K562 (cell line): Measurements from ENCODE around the gene CELSR1. TPM values are rescaled to one million over a fixed set of nuclear protein-coding genes. Genes with fewer than 3 reads are reported as not detected.

Experiments
- ATAC-seq: fragments of 200-7000 bp; cut with Tn5 transposase; 3 replicates; pipeline ENCODE4 v1.9.1; 2020; ENCODE audit warnings: moderate library complexity
- BruUV-seq: library from RNA; stranded (reverse); fragments of 400-500 nt; replicated peaks from 2 replicates; lab custom pipeline; 2021; lab: Mats Ljungman, UMichigan
- CTCF ChIA-PET: fragments of 300-600 bp; formaldehyde crosslinking; extraction: SDS; loops from one replicate; lab custom pipeline; 2021; ENCODE audit warnings: low intra/inter-chr PET ratio; lab: Yijun Ruan, JAX
- POLR2A ChIA-PET: fragments of 300-600, 350-650 bp; sonication (Branson Sonifier 250); formaldehyde crosslinking; extraction: SDS; loops from one replicate; lab custom pipeline; 2021; ENCODE audit warnings: antibody characterized with exemption, inconsistent platforms; lab: Yijun Ruan, JAX
- DNase-seq, 4 experiments: peaks; one replicate each; pipeline versions ENCODE4 v3.0.0 to v3.0.0-alpha.2; 2011 to 2018; ENCODE audit warnings: low spot score in 3 of 4, mixed read lengths in 3 of 4; ENCODE audit errors: extremely low read depth in 1 of 4
- FAIRE-seq: peaks from 2 replicates; lab custom pipeline; 2011; peaks lifted over from hg19 to GRCh38; lab: Jason Lieb, UNC
- H2AFZ ChIP-seq: 2 replicates; pipeline ENCODE4 v1.6.0; 2011; ENCODE audit warnings: low read depth, low read length, control low read depth, inconsistent platforms
- H3K27ac ChIP-seq: fragments of 200-600 bp; 3 replicates; pipeline ENCODE4 v1.8.0; 2011; ENCODE audit warnings: low read depth, mild to moderate bottlenecking, control low read depth, inconsistent platforms, low read length, moderate library complexity, mixed read lengths; ENCODE audit errors: extremely low read depth
- H3K27me3 ChIP-seq, 2 experiments: fragments of 300-600 bp in 1 of 2; 2 replicates in 1 of 2; 3 replicates in 1 of 2; pipeline versions ENCODE4 v1.6.0 to v1.8.0; 2011; ENCODE audit warnings: inconsistent platforms in 2 of 2, low read length in 2 of 2, mild to moderate bottlenecking in 1 of 2, mixed read lengths in 1 of 2, moderate library complexity in 1 of 2; ENCODE audit not compliant: control insufficient read depth in 2 of 2, insufficient read depth in 2 of 2
- H3K36me3 ChIP-seq: fragments of 300-600 bp; 3 replicates; pipeline ENCODE4 v1.8.0; 2011; ENCODE audit warnings: mild to moderate bottlenecking, low read length, inconsistent platforms; ENCODE audit not compliant: control insufficient read depth, insufficient read depth
- H3K4me1 ChIP-seq, 2 experiments: fragments of 200-600 bp in 1 of 2; replicated peaks in 1 of 2; 2 replicates in 1 of 2; 3 replicates in 1 of 2; pipeline versions ENCODE4 v1.5.1 to v1.8.0; 2011; ENCODE audit warnings: inconsistent platforms in 2 of 2, low read length in 2 of 2, mild to moderate bottlenecking in 1 of 2, mixed read lengths in 1 of 2, moderate library complexity in 1 of 2; ENCODE audit not compliant: control insufficient read depth in 2 of 2, insufficient read depth in 2 of 2
- H3K4me2 ChIP-seq: 2 replicates; pipeline ENCODE4 v1.6.1; 2011; ENCODE audit warnings: low read length, control low read depth, inconsistent platforms, mixed read lengths; ENCODE audit not compliant: insufficient read depth
- H3K4me3 ChIP-seq: fragments of 200-600 bp; sonication (generic), shearing (Covaris generic); 2 replicates; pipeline ENCODE4 v1.5.1; 2016; ENCODE audit warnings: control low read depth, inconsistent platforms
- H3K79me2 ChIP-seq: fragments of 200-600 bp; 3 replicates; pipeline ENCODE4 v1.8.0; 2011; ENCODE audit warnings: low read length, inconsistent platforms; ENCODE audit not compliant: control insufficient read depth, insufficient read depth
- H3K9ac ChIP-seq, 2 experiments: 2 replicates each; pipeline versions ENCODE4 v1.6.0 to v1.6.1; 2011; ENCODE audit warnings: low read depth in 2 of 2, low read length in 2 of 2, control low read depth in 1 of 2, inconsistent platforms in 1 of 2, mild to moderate bottlenecking in 1 of 2, mixed read lengths in 1 of 2; ENCODE audit not compliant: insufficient read depth in 1 of 2
- H3K9me1 ChIP-seq: one replicate; pipeline ENCODE4 v1.6.0; 2011; ENCODE audit warnings: inconsistent platforms, mild to moderate bottlenecking, low read length, moderate library complexity; ENCODE audit not compliant: control insufficient read depth, insufficient read depth
- H3K9me3 ChIP-seq: replicated peaks from 2 replicates; pipeline ENCODE4 v1.5.1; 2011; ENCODE audit warnings: low read depth, low read length, inconsistent platforms; ENCODE audit not compliant: control insufficient read depth, insufficient read depth
- H4K20me1 ChIP-seq: replicated peaks from 2 replicates; pipeline ENCODE4 v1.6.1; 2011; ENCODE audit warnings: low read length, inconsistent platforms, mixed read lengths; ENCODE audit not compliant: control insufficient read depth, insufficient read depth
- ID3 ChIP-seq, 2 experiments: fragments of 250-450 bp in 1 of 2; fragments of 450-650 bp in 1 of 2; sonication (Bioruptor Pico) in 1 of 2; IDR thresholded peaks; 2 replicates each; pipeline versions ENCODE4 v1.6.1 to v1.8.0; 2016 to 2021; ENCODE audit warnings: mild to moderate bottlenecking in 2 of 2, moderate library complexity in 2 of 2, missing compliant biosample characterization in 1 of 2, missing genetic modification characterization in 1 of 2
- NCOA2 ChIP-seq, 2 experiments: fragments of 450-650 bp; IDR thresholded peaks; 2 replicates each; pipeline ENCODE4 v1.6.1; 2018; ENCODE audit warnings: mild to moderate bottlenecking in 2 of 2, moderate library complexity in 1 of 2; ENCODE audit not compliant: partially characterized antibody in 2 of 2
- POLR3G ChIP-seq: IDR thresholded peaks from 2 replicates; pipeline ENCODE4 v1.6.1; 2011; ENCODE audit not compliant: insufficient read length, insufficient replicate concordance; ENCODE audit errors: extremely low read depth
- POU5F1 ChIP-seq: fragments of 150-350 bp; IDR thresholded peaks from 2 replicates; pipeline ENCODE4 v1.6.1; 2014; ENCODE audit warnings: borderline replicate concordance, low read length, low read depth, mild to moderate bottlenecking; ENCODE audit not compliant: partially characterized antibody
- RFX1 ChIP-seq: fragments of 450-650 bp; IDR thresholded peaks from 2 replicates; pipeline ENCODE4 v1.6.1; 2016; ENCODE audit warnings: mild to moderate bottlenecking, moderate library complexity
- THAP12 ChIP-seq: fragments of 250-450 bp; sonication (Bioruptor Pico); IDR thresholded peaks from 2 replicates; pipeline ENCODE4 v1.9.0; 2021; ENCODE audit warnings: mild to moderate bottlenecking, inconsistent platforms
- ZNF23 ChIP-seq: fragments of 250-450 bp; sonication (Bioruptor Pico); IDR thresholded peaks from 2 replicates; pipeline ENCODE4 v1.4.0; 2020; ENCODE audit warnings: mild to moderate bottlenecking
- WGBS: fragments of 100-300 bp; shearing (Covaris generic); methylation state at CpG from one replicate; pipeline ENCODE4 v1.1.6; 2016; ENCODE audit warnings: low coverage, mixed read lengths; ENCODE audit not compliant: insufficient coverage; ENCODE audit errors: missing lambda C conversion rate; 5-methylcytosine and 5-hydroxymethylcytosine counted together
- in situ Hi-C: fragments of 300-500 bp; cut with MboI; formaldehyde crosslinking; loops from 4 replicates; pipeline ENCODE4 v1.15.0; 2018; ENCODE audit warnings: inconsistent platforms, mixed read lengths
- intact Hi-C: fragments of 100-400 bp; cut with micrococcal nuclease; formaldehyde crosslinking; loops from 2 replicates; pipeline ENCODE4 v1.14.2; 2022
- polyA plus RNA-seq, 8 experiments: library from polyadenylated mRNA; depleted of rRNA in 4 of 8; stranded (reverse) in 5 of 8; unstranded in 3 of 8; fragments of >200 nt; fragmentation: Nextera tagmentation in 2 of 8; fragmentation: Illumina TruSeq in 1 of 8; extraction: Ambion mirVana in 2 of 8; extraction: Trizol in 1 of 8; gene quantifications; 2 replicates each; pipeline versions ENCODE4 v1.2.1 to v1.2.3, GENCODE V29; 2011 to 2014; ENCODE audit warnings: inconsistent platforms in 1 of 8, missing spikeins in 1 of 8
- total RNA-seq, 7 experiments: library from RNA; depleted of rRNA in 6 of 7; stranded (reverse); fragments of >200 nt in 6 of 7; fragmentation: Illumina TruSeq in 2 of 7; extraction: Trizol in 2 of 7; gene quantifications; 2 replicates each; pipeline versions ENCODE4 v1.2.1 to v1.2.3, GENCODE V29; 2011 to 2021; ENCODE audit warnings: low replicate concordance in 1 of 7

CELSR1 gene
- total and polyA plus RNA-seq, 9 of the 15 experiments (the other 6 are each of a cell fraction or from before 2014, with no cell fraction given), result under 0.01 to 0.09 TPM; not detected in 7

- Histone ChIP-seq H3K79me2 (no peaks in the 10 kb centered on the region), H3K27ac (no peak overlapping the region), H3K9ac (no peak overlapping the region), H4K20me1 (no peaks in the 10 kb centered on the region), H3K27me3 (peaks cover 9 to 14% of the 10 kb centered on the region in 2 experiments; a peak in 4 of 5 replicates), H2AFZ (no peak overlapping the region), H3K36me3 (no peaks in the 10 kb centered on the region), H3K4me2 (no peak overlapping the region), H3K4me1 (no peaks in the 10 kb centered on the region; a peak in 2 of 5 replicates), H3K4me3 (no peak overlapping the region), H3K9me3 (no peaks in the 10 kb centered on the region), H3K9me1 (no peaks in the 10 kb centered on the region)
- no peak for FAIRE-seq
- no TSS peak for BruUV-seq
- TF ChIP-seq POU5F1 (no peak), RFX1 (peak; percentile 79), ZNF23 (CRISPR knock-in tag) (no peak), NCOA2 (IDR thresholded peaks at IDR 0.05; ENCODE audit: partially characterized antibody in 2 of 2) (no peak), ID3 (CRISPR knock-in tag; IDR thresholded peaks at IDR 0.05) (no peak), ID3 (tag; IDR thresholded peaks at IDR 0.05) (0 out of 2 replicates have a peak, but pooled peaks have one; percentile 39), POLR3G (no peak), THAP12 (CRISPR knock-in tag) (no peak)
- ChIA-PET POLR2A (no interaction called here), CTCF (no interaction called here)
- in situ Hi-C loops (no loop called here), intact Hi-C loops (no loop called here)
- DNase-seq, result no peak
- no peak for ATAC-seq
- WGBS, result 19% methylated on average over 10 of the region's 15 CpGs
These were observed 37.2 kb downstream of the CELSR1 start for GRCh38 chr22:46500201-46500600.
